NCI-H2196 (cell line): ENCODE results near the gene DCAF15.

Experiments used
- DNase-seq: peaks from one replicate; lab custom pipeline; 2025; ENCODE audit not compliant: unreplicated experiment; lab: John Stamatoyannopoulos, UW

The DCAF15 gene

GRCh38 chr19:13929956-13930355 is 22.4 kb upstream of the DCAF15 start:
- no peak for DNase-seq

GRCh38 chr19:13930402-13930801 is 21.9 kb upstream of the DCAF15 start:
- no peak for DNase-seq

- no peak for DNase-seq
These were observed 20.7 kb upstream of the DCAF15 start for GRCh38 chr19:13931391-13932148.

- DNase-seq, result no peak
These were observed 20.1 kb upstream of the DCAF15 start for GRCh38 chr19:13932149-13932637.

- DNase-seq, result no peak
These were observed 19.4 kb upstream of the DCAF15 start for GRCh38 chr19:13932911-13933393.

DNA sequence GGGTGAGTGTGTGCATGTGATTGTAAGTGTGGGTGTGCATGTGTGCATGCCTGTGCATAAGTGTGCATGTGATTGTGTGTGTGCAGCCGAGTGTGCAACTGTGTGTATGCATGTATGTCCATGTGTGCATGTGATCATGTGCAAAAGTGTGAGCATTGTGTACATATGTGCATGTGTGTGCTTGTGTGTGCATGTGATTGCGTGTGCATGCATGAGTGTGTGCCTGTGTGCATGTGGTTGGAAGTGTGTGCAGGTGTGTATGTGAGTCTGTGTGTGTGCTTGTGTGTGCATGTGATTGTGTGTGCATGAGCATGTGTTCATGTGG is 17.6 kb upstream of the DCAF15 start:
- DNase-seq, result no peak

DNA sequence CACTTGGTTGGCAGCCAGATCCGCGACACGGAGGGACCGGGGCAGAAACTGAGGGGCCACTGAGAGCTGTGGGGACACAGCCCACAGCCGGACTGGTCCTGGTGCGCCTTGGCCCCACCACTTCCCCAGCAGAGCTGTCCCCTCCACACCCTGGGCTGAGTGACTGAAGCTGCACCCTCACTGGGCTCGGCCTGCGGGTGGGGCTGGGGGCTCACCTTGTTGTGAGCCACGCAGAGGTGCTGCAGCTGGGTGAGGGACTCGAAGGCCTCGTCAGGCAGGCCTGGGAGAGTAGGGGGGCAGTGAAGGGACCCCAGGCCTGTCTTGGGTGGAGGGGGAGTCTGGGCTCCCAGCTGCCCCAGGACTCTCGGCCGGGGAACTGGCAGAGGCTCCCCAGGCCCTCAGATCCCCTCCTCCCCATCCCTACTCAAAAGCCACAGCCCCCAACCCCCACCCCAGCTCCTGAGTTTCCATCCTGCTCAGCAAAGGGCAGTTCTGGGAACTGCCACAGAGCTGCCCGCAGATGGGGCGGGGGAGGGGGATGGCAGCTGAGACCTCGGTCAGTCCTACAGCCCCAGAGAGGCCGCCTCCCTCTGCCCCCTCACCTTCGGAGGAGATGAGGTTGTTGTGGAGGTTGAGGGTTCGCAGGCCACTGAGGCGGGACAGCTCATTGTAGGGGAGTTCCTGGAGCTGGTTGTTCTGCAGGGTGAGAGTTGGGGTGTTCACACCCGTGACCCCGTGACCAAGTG is 16.4 kb upstream of the DCAF15 start:
- no peak for DNase-seq

GRCh38 chr19:13937479-13938300 is 14.6 kb upstream of the DCAF15 start:
- no peak for DNase-seq

DNA sequence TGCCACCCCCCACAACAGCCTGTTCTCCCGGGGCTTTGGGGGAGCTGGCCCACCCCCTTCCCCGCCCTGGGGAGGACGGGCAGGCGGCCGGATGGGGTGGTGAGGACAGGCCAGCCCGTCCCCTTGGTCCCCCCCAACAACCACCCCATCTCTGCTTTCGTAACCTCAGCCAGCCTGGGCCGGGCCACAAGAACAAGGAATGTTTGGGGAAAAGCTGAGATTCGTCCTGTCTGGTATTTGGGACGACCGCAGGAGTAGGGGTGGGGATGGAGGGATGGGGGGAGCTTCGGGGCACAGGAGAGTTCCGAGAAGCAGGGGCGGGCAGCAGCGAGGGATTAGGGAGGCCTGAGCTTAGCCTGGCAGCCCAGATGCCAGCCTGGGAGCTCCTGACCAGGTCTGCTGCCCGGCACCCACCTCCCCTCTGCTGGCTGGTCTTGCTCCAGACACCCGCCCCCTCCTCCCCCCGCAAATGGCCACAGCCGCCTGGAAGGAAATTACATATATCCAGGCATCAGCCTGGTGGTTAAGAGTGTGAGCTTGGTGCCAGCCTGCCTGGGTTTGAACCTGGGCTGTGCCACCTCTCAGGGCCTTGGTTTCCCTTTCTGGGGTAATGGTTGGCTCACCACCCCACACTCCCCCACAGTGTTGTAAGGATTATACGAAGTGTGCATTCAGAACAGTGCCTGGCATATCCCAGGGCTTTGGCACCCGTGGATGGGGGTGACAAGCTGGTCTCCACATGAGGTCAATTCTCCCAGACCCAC is 13.8 kb upstream of the DCAF15 start, which contains the start of gene PODNL1:
Gene PODNL1, minus strand, starts transcription at position 117 of the 764 bp plus-strand sequence. CDS start 236 bp downstream, outside the sequence.
- no peak for DNase-seq

DNA sequence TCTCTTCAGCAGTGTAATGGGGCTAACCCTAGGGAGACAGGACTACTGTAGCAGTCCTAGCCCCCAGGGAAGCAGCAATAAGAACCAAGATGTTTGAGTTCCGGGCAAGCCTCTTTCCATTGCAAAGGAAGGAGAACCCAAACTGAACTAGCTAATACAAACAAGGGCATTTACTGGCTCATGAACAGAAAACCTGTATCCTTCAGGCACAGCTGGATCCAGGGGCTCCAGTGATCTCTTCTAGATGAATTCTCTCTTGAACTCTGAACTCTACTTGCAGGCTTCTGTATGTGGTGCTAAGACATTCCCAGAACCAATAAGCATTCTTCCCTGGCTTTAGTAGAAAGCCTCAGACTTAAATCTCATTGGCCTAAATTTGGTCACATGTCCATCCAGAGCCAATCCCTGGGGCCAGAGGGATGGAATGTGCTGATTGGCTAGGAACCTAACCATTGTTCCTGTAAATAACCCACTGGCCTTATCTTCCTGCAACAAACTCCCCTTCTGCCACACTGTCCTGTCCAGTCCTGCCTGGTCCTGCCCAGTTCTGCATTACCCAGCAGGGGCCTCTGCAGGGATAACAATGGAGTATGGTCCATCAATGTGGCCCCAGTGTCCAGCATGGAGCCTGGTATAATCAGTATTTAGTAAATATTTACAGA is 10.2 kb upstream of the DCAF15 start:
- DNase-seq, result no peak

DNA sequence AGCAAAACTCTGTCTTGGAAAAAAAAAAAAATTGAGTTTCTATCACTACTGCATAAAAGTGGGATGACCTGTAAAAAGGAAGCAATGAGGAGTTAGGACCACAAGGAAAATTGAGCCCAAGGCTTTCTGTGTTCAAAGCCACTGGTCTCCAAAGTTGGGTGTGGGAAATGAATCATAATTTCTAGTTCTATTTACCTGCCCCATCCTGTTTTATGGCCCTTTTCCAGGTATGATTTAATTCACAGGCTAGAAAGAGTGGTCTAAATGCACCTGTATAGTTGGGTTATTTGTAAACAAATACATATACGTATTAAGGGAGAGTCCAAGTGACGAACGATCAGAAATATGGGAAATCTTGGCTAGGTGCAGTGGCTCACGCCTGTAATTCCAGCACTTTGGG is 5.9 kb upstream of the DCAF15 start:
- DNase-seq, result no peak

- DNase-seq, result no peak
These were observed 1.3 kb upstream of the DCAF15 start for GRCh38 chr19:13951043-13951442.

GRCh38 chr19:13951799-13952153 is 533 bp upstream of the DCAF15 start:
- no peak for DNase-seq

GRCh38 chr19:13952931-13953531 is 722 bp downstream of the DCAF15 start:
- no peak for DNase-seq

DNA sequence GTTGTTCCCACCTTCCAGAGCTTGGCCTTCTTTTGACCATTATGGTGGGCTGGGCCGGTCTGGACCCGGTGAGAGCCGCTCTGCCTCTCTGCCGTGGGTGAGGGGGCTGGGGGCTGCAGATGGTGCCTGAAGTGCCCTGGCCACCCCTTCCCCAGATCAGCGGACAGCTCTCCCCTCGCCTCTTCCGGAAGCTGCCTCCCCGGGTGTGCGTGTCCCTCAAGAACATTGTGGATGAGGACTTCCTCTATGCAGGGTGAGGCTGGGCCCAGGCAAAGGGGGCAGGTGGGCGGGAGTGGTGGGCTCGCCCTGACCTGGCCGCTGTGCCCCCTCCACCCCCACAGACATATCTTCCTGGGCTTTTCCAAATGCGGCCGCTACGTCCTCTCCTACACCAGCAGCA is 1.9 kb downstream of the DCAF15 start:
- DNase-seq, result no peak

DNA sequence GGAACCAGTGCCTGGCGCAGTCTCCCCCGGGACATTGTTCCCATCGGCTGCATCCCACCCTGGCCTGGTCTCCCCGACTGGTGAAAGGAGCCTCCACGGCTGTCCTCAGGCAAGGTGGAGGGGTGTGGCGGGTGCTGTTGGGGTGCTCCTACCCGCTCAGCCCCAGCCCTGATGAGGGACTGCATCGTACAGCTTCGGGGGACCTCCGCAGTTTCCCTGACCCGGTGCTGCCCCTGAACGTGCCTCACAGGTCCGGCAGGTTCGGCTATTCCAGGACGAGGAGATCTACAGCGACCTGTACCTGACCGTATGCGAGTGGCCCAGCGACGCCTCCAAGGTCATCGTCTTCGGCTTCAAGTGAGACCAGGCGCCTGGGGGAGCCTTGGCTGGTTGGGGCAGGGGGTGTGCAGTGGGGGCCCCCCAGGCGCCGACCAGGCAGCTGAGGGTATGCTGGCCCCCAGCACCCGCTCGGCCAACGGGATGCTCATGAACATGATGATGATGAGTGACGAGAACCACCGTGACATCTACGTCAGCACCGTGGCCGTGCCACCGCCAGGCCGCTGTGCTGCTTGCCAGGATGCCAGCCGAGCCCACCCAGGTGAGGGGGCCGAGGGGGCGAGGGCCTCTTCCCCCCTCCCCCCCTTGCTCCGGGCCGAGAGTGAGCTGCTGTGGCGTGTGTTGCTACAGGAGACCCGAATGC is 3.5 kb downstream of the DCAF15 start:
- DNase-seq, result no peak

DNA sequence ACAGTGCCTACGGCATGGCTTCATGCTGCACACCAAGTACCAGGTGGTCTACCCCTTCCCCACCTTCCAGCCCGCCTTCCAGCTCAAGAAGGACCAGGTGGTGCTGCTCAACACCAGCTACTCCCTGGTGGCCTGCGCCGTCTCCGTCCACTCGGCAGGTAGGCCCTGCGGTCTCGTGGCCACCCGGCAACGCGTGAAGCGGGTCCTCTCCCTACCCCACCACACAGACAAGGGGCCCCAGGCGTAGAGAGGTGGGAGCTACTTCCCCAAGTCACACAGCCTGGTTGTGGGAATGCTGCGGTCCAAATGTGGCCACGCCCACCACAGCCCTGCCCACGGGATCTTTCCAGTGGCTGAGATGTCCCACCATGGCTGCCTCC is 4.0 kb downstream of the DCAF15 start:
- no peak for DNase-seq

DNA sequence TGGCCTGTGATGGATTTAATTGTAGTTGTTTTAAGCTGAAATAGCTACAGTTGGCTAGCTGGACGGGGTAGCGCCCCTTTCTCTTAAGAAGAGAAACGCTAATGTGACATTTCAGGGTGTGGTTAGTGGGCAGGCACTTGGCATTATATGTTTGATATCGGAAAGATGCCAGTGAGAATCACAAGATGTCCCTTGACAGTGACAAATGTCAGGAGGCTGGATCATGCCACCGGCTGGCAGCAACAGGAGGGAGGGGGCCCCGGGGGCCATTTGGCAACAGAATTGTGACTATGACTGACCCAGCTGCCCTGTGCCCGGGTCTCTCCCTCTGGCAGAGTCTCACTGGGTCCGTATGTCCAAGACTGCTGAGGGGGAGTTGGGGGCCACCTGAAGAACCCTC is 4.7 kb downstream of the DCAF15 start:
- DNase-seq, result no peak

DNA sequence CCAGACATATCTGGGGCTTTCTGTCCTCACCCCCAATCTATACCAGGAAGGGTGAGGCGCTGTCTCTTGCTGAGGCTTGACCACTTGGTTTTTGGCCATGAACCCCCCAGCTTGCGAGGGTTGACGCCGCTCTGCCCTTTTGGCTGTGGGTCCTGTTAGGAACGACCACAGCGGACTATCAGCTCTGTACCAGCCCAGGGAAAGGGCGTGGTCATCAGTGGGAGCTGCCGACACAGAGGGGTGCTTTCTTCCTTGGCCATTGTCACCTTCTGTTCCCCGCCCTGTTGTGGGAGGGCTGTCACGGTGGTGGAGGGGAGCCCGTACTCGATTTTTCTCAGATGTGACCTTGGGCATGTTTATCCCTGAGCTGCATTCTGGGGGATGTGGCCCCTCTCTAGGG is 5.7 kb downstream of the DCAF15 start:
- no peak for DNase-seq
